RPMI8226 (cell line): Measurements from ENCODE around the gene ADAMTS2.
A peak's percentile ranks its signal among the peaks of the same experiment; 100 is the strongest.

Experiments
- DNase-seq: peaks from one replicate; pipeline ENCODE4 v3.0.0-alpha.2; 2015

ADAMTS2 gene

GRCh38 chr5:179170606-179171005, 174.7 kb downstream of the ADAMTS2 start:
- DNase-seq, result no peak

DNA sequence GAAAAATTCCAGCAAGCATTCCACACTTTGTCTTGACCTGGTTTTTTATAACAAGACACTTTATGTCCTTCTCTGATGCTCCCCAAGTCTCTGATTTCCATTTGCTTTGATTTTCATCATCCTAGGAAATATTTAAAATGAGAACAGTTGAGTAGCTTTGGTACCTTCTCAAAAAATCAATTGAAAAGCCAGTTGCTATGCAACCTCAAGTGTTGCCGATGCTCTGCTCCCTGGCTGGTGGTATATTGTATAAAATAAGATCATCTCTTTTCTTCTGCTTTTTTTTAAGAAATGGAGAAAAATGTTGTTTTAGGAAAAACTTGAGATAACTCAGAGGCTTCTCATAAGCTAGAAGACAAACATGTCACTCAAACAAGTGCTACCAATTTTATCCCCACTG, 175.4 kb downstream of the ADAMTS2 start:
- DNase-seq, result no peak

- no peak for DNase-seq
Measured at GRCh38 chr5:179168664-179169063, 176.6 kb downstream of the ADAMTS2 start.

DNA sequence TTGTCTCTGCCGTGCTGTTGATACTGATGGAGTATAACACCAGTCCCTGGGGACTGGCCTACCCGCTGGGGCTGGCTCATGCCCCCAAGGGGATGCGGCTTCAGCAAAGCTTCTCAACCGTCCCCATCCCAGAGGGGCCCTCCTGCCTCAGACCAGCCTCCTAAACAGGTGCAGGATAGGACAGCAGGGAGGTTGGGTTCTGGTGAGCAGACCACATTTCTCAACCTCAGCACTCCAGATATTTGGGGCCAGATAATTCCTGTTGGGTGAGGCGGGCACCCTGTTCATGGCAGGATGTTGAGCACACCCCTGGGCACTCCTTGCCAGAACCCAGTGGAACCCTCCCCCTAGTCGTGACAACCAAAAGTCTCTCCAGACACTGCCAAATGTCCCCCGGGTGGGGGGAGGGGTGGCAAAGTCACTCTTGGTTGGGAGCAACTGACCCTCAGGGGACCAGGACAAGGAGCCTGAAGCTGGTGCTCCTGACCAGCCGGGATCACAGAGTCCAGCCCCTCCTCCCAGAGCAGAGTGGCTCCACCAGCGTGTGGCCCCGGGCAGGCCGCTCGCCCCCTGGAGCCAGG, 177.3 kb downstream of the ADAMTS2 start:
- no peak for DNase-seq

- DNase-seq, result peak; percentile 71
Measured at GRCh38 chr5:179166886-179167841, 178.1 kb downstream of the ADAMTS2 start.

DNA sequence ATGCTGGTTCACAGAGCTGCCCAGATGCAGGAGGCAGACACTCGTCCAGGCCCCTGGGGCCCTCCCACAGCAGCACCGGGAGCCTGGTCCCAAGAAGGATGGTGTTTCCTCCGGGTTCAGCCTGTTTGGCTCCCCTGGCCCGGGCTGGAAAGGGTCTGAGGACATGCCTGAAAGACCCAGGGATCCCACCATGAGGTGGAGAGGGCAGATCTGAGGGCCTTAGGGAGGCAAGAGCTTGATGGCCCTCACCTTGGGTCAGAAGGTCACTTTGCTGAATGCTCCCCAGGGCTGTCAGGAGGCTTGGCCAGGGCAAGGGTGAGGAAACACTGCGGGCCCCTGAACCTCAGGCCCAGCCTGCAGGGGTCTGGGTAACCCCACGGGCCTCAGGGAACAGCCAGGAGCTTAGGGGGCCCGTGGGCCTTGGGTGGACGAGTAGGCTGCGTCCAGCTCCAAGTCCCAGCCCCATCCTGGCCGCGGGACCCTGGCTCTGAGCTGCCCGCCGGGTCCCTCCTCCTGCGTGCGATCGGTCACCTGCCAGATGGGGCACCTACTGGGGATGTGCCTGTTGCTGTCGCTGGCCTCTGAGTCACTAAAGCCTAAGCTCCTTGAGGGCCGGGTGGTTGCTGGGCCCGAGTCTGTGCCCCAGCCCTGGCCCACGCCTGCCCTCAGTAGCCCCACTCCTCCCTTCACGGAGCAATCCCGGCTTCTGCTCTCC, 178.9 kb downstream of the ADAMTS2 start:
- DNase-seq, result no peak

DNA sequence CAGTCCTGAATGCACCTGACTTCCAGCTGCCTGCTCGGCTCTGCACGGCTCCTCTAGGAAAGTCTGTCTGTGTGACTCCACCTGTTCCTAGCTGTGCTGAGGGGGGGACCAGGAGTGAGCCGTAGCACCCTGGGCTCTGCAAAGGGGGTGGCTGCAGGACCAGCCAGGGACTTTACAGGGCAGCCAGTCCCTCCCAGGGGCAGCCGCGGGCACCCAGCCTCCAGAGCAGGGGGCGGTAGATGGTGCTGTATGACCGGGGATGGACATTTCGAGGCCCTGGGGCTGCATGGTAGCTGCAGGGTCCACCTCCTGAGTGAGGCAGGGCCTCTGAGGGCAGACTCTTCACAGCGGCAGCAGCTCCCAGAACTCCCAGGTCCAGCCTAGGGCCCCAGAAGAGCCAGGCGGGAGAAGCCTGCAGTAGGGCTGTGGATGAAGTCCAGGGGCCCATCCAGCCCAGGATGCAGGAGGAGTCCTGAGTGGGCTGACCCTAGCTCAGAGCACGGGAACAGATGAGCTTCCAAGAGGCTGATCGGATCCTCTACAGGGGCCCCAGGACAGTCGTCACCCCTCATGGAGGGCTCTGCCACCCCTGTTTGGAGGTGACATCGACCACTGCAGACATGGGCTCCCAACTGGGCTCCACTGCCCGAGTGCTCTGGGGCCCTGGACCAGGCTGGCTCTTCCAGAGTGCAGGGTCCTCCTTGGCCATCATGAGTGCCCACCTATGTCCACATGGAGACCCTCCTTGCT, 179.7 kb downstream of the ADAMTS2 start:
- no peak for DNase-seq

DNA sequence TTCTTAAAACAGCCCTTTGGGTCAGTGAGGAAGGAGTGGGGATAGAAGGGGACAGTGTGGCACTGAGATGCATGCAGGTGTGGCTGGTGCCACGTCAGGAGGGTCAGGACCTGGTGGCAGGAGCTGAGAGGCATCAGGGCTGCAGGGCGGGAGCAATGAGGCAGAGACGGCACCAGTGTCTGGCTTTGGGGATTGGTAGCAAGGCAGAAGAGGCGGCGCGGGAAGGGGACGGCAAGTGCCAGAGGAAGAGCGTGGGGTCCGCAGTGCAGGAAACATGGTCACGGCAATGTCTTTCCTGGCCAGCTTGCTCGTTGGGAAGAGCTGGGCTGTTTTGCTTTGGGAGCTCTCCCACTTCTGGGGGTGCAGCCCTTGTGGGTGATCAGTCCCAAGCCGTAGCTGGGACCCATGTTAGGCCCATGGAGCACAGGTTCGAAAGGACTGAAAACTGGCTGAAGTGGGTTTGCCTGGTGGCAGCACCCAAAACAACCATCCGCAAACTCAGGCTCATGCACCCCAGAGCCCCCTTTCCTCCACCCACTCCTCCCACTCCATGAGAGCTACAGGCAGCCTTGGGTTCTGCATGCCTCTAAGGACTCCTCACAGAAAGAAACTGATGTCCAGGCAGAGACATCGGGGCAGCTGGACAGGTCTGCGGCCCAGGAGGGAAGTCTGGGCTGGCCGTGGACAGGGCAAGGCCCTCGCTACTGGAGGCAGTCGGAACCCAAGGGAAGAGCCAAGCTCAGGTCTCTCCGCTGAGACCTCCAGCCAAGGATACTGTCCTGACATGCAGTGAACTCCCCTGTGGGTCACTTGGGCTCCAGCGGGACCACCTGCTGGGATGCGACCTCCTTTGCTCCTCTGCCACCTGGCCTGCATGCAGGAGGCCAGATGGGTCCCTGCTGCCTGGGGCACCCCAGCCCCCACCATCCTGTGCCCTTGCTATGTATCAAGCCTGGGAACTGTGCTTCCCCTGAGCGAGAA, 180.6 kb downstream of the ADAMTS2 start:
- no peak for DNase-seq

DNA sequence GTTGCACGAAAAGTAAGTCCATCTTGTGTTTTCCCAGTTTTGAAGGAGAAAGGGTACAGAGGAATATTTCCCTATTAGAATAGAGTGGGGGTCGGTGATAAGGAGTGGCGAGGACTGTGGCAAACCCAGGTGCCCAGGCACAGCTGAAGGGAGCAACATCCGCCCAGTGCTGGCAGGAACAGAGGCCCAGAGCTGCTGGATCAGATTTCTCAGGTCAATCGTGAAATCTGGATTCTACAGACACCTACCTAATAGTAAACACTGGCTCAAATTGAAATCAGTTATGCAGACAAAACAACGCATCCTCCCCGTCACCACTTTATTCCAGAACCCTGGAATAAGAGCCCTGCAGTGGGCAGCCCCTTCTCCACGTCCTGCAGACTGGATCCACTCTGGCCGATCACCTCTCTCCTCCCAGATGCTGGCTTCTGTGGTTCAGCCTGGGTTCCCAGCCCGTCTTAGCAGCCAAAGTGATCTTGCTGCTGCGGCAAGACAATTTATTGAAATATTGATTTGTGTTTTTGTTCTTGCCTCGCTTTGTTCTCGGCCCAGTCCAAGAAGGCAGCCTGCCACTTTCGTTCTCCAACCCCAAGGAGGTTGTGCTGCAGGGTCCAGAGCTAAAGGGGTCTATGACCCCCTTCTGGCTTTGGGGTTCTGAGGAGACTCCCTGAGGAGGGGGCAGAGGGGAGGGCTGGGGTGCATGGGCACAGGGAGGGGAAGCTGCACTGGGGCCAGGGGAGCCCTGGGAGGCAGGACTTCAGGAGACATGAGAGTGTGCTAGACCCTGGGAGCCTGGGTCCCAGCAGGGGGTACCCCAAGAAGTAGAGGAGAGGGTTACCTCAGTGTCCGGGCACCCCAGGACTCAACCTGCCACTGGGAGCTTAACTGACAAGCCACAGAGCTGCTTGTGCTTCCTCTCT, 181.8 kb downstream of the ADAMTS2 start:
- DNase-seq, result no peak

- no peak for DNase-seq
Measured at GRCh38 chr5:179162351-179163235, 182.7 kb downstream of the ADAMTS2 start.

DNA sequence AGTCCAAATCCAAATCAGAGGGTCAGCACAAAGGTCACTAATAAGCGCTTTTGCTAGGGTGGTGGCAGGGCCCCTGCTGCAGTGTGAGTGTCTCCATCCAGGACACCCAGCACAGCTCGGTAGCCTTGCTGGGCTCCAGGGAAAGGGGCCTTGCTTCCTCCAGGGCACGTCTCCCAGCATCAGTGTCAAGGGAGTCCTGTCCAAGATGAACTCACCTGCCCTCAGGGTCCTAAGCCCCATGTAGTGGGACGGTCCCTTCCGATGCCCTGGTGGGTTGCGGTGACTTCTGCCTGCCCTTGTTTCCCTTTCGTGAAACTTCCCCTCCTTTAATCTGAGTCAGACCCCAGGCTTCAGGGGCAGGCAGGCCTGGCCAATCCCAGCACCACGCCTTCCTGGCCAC, 183.4 kb downstream of the ADAMTS2 start:
- DNase-seq, result no peak

- no peak for DNase-seq
Measured at GRCh38 chr5:179160584-179160983, 184.7 kb downstream of the ADAMTS2 start.

GRCh38 chr5:179158556-179158955, 186.7 kb downstream of the ADAMTS2 start:
- DNase-seq, result no peak

GRCh38 chr5:179154991-179155955, 190.0 kb downstream of the ADAMTS2 start:
- peak; percentile 87 for DNase-seq

DNA sequence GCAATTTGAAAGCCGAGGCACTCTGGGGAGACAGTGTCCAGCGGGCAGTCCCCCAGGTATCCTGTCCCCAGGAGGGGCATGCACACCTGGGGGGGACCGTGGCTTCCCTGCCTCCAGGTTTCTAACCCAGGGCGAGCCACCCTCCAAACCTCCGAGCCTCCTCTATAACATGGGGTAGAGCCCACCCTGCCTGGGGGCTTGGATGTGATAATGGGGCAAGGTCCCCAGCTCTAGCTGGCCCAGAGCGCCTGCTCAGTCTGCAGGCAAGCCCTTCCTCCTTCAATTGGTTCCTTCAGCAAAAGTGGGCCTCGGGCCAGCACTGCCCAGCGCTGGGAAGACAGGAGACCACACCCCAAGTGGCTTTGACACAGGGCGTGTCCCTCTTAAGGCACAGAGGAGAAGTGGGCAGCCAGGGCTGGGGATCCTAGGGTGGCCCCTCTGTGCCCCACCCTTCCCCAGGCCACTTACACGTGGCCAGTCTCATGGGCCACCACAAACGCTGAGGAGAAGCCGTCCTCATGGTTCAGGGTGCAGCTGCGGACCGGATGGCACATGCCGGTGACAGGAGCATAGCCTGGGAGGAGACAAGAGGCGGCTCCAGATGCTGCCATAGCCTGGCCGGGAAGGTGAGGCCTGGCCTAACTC, 190.8 kb downstream of the ADAMTS2 start:
- DNase-seq, result no peak

DNA sequence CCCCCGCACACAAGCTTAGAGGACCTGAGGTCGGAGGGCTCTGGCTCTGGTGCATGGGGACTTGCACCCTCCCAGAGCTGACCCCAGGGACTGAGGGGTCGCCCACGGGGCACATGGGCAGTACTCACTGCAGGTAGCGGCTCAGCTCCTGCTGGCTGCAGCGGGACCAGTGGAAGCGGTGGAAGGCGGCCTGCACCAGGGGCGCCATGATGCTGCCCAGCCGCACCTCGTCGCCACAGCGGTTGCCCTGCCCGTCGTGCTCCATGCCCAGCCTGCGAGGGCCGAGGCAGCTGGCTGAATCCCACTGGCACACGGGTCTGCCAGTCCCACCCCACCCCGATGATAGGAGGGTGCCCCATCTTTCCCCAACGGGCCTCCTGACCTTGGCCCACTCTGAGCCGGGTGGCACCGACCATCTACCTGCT, 191.3 kb downstream of the ADAMTS2 start:
- no peak for DNase-seq

DNA sequence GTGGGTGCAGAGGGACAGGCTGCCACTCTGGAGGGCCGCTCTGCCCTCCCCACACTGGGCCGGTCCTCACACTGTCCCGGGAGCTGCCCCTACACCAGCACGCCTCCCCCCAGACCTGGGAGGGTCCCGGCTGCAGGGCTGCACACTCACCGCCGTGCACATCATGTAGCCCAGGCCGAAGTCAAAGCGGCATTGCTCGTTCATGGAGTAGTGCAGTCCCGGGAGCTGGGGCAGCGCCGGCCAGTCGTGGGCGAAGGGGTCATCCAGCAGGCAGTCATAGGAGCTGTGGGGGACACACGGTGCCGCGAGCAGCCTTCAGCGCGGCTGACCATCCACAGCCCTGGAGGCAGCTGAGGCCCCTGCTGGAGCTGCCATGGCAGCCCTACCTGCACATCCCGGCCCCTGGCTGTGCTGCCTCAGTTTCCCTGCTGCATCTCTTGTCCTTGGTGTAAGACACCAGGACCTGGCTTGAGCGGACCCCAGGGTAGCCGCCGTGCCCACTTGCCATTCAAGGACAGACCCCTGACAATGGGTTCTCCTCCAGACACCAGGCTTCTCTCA, 191.8 kb downstream of the ADAMTS2 start:
- DNase-seq, result no peak
